GM12878 (cell line): Measurements from ENCODE around the gene INAFM1. TPM values are rescaled to one million over a fixed set of nuclear protein-coding genes. Genes with fewer than 3 reads are reported as not detected.

Experiments
- ASH2L ChIP-seq: fragments of 300-600, 200-600 bp; sonication (generic); IDR thresholded peaks from 2 replicates; pipeline ENCODE4 v1.6.1; 2017; ENCODE audit warnings: low read depth, mild to moderate bottlenecking, borderline replicate concordance
- ATF7 ChIP-seq: fragments of 450-650 bp; IDR thresholded peaks from 2 replicates; pipeline ENCODE4 v1.6.1; 2016; ENCODE audit warnings: low read depth, mild to moderate bottlenecking
- CHD2 ChIP-seq: IDR thresholded peaks from 2 replicates; pipeline ENCODE4 v1.6.1; 2011; ENCODE audit warnings: low read depth, low read length, improper control_type of control experiment, borderline replicate concordance
- NR2C2 ChIP-seq: IDR thresholded peaks from 2 replicates; pipeline ENCODE4 v1.6.1; 2011; ENCODE audit warnings: borderline replicate concordance, low read depth; ENCODE audit not compliant: control insufficient read depth, insufficient read length
- NRF1 ChIP-seq: conservative IDR thresholded peaks from 2 replicates; pipeline ENCODE4 v1.6.1; 2011; ENCODE audit warnings: mild to moderate bottlenecking, low read depth, low read length, improper control_type of control experiment
- PML ChIP-seq: IDR thresholded peaks from 2 replicates; pipeline ENCODE4 v1.6.1; 2012; ENCODE audit warnings: low read length, inconsistent platforms
- POLR2A ChIP-seq: IDR thresholded peaks from 2 replicates; pipeline ENCODE4 v1.6.1; 2011; ENCODE audit warnings: low read depth, mild to moderate bottlenecking, low read length
- RELA ChIP-seq: fragments of 450-650 bp; IDR thresholded peaks from 2 replicates; pipeline ENCODE4 v1.8.0; 2014; ENCODE audit warnings: borderline replicate concordance; ENCODE audit not compliant: partially characterized antibody
- RUNX3 ChIP-seq: IDR thresholded peaks from 2 replicates; pipeline ENCODE4 v1.6.1; 2012; ENCODE audit warnings: low read length, inconsistent platforms
- SUZ12 ChIP-seq: fragments of 200-600 bp; sonication (generic); IDR thresholded peaks from one replicate; pipeline ENCODE4 v1.6.1; 2018; ENCODE audit warnings: antibody characterized with exemption, mild to moderate bottlenecking; ENCODE audit not compliant: unreplicated experiment
- TARDBP ChIP-seq: IDR thresholded peaks from 2 replicates; pipeline ENCODE4 v1.6.1; 2016; ENCODE audit warnings: borderline replicate concordance
- polyA plus RNA-seq, 11 experiments: library from polyadenylated mRNA; depleted of rRNA in 4 of 11; unstranded in 6 of 11; stranded (reverse) in 5 of 11; fragments of >200 nt; fragmentation: Nextera tagmentation in 4 of 11; fragmentation: Illumina TruSeq in 1 of 11; extraction: Ambion mirVana in 4 of 11; extraction: Trizol in 1 of 11; gene quantifications; 1 replicate in 1 of 11; 2 replicates in 10 of 11; pipeline versions ENCODE4 v1.2.1 to v1.2.3, GENCODE V29; 2011 to 2016; ENCODE audit warnings: inconsistent platforms in 2 of 11, missing spikeins in 2 of 11, low read depth in 1 of 11
- total RNA-seq, 4 experiments: library from RNA; depleted of rRNA in 3 of 4; stranded (reverse); fragments of >200 nt in 3 of 4; fragmentation: Illumina TruSeq in 1 of 4; extraction: Trizol in 1 of 4; gene quantifications; 2 replicates each; pipeline versions ENCODE4 v1.2.1 to v1.2.3, GENCODE V29; 2013 to 2021
- TF ChIP-seq, protein P1 (sequence below): fragments of 450-650 bp; formaldehyde crosslinking; IDR thresholded peaks from 2 replicates; pipeline ENCODE4 v1.5.0; 2022; ENCODE audit warnings: mild to moderate bottlenecking, missing genetic modification characterization
- TF ChIP-seq, protein P2 (sequence below): IDR thresholded peaks from 2 replicates; pipeline ENCODE4 v1.6.1; 2012; ENCODE audit warnings: mild to moderate bottlenecking, low read depth, low read length
- TF ChIP-seq, protein P3 (sequence below): IDR thresholded peaks from 2 replicates; pipeline ENCODE4 v1.6.1; 2011; ENCODE audit warnings: low read depth, mild to moderate bottlenecking, low read length, moderate library complexity, borderline replicate concordance; ENCODE audit errors: extremely low read depth
- TF ChIP-seq, protein P4 (sequence below): fragments of 450-650 bp; IDR thresholded peaks from 2 replicates; pipeline ENCODE4 v1.6.1; 2016; ENCODE audit warnings: mild to moderate bottlenecking
- TF ChIP-seq, protein P5 (sequence below): IDR thresholded peaks from 2 replicates; pipeline ENCODE4 v1.6.1; 2012; ENCODE audit warnings: low read length, inconsistent platforms
- TF ChIP-seq, protein P6 (sequence below): fragments of 450-650 bp; IDR thresholded peaks from 2 replicates; pipeline ENCODE4 v1.6.1; 2014; ENCODE audit warnings: mild to moderate bottlenecking

Gene INAFM1
- total and polyA plus RNA-seq, 10 of the 15 experiments (the other 5 are each of a cell fraction or from before 2014, with no cell fraction given): 0.57 to 6.8 (median 1.1) TPM; not detected in 1

DNA sequence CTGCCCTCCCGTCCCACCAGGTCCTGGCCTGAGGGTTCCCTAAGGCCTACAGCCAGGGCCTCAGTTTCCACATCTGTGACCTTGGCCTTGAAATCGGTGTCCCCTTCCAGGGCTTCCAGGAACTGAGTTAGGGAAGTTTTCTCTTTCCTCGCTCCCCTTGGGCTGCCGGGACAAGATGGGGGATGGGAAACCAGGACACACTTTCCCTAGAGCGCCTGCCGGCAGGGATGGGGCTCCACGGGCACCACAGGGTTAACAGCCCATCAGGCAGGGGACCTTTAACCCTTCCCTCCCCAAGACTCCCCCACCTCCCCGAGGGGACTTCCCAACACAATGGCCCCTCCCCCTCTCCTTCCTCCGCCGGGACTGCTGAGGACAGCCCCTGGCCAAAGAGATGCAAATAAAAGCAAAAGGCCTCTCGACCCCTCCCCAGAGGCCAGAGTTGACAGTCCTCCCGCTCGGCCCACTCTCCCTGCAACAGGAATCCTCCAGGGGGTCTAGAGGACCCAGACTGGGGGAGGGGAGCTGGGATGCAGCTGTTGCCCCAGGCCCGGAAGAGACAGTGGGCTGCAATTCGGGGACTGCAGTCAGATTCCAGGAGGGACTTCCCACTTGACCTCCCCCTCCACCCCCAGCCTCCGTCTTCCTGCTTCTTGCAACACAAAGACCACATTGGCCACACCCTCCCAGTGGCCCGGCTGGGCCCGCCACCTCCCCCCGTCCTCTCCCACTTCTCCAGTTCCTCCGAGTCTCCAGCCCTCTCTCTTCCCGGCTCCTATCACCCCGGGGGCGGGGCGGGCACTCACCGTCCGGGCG is 47.1 kb upstream of the INAFM1 start (continued):
- TF ChIP-seq, protein P1, sequence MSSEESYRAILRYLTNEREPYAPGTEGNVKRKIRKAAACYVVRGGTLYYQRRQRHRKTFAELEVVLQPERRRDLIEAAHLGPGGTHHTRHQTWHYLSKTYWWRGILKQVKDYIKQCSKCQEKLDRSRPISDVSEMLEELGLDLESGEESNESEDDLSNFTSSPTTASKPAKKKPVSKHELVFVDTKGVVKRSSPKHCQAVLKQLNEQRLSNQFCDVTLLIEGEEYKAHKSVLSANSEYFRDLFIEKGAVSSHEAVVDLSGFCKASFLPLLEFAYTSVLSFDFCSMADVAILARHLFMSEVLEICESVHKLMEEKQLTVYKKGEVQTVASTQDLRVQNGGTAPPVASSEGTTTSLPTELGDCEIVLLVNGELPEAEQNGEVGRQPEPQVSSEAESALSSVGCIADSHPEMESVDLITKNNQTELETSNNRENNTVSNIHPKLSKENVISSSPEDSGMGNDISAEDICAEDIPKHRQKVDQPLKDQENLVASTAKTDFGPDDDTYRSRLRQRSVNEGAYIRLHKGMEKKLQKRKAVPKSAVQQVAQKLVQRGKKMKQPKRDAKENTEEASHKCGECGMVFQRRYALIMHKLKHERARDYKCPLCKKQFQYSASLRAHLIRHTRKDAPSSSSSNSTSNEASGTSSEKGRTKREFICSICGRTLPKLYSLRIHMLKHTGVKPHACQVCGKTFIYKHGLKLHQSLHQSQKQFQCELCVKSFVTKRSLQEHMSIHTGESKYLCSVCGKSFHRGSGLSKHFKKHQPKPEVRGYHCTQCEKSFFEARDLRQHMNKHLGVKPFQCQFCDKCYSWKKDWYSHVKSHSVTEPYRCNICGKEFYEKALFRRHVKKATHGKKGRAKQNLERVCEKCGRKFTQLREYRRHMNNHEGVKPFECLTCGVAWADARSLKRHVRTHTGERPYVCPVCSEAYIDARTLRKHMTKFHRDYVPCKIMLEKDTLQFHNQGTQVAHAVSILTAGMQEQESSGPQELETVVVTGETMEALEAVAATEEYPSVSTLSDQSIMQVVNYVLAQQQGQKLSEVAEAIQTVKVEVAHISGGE: no peak
- TF ChIP-seq TARDBP (peak; percentile 43; the same call in 1 of the 2 replicates), SUZ12 (no peak), RUNX3 (peak; percentile 47; the same call in 1 of the 2 replicates), NR2C2 (no peak), ATF7 (peak; percentile 64; the same call in 1 of the 2 replicates), ASH2L (no peak), POLR2A (peak; percentile 57), NRF1 (no peak), CHD2 (0 out of 2 replicates have a peak, but pooled peaks have one; percentile 64), PML (peak; percentile 76; the same call in 1 of the 2 replicates), RELA (peak; percentile 69)
- TF ChIP-seq, protein P2, sequence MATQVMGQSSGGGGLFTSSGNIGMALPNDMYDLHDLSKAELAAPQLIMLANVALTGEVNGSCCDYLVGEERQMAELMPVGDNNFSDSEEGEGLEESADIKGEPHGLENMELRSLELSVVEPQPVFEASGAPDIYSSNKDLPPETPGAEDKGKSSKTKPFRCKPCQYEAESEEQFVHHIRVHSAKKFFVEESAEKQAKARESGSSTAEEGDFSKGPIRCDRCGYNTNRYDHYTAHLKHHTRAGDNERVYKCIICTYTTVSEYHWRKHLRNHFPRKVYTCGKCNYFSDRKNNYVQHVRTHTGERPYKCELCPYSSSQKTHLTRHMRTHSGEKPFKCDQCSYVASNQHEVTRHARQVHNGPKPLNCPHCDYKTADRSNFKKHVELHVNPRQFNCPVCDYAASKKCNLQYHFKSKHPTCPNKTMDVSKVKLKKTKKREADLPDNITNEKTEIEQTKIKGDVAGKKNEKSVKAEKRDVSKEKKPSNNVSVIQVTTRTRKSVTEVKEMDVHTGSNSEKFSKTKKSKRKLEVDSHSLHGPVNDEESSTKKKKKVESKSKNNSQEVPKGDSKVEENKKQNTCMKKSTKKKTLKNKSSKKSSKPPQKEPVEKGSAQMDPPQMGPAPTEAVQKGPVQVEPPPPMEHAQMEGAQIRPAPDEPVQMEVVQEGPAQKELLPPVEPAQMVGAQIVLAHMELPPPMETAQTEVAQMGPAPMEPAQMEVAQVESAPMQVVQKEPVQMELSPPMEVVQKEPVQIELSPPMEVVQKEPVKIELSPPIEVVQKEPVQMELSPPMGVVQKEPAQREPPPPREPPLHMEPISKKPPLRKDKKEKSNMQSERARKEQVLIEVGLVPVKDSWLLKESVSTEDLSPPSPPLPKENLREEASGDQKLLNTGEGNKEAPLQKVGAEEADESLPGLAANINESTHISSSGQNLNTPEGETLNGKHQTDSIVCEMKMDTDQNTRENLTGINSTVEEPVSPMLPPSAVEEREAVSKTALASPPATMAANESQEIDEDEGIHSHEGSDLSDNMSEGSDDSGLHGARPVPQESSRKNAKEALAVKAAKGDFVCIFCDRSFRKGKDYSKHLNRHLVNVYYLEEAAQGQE: no peak
- TF ChIP-seq, protein P3, sequence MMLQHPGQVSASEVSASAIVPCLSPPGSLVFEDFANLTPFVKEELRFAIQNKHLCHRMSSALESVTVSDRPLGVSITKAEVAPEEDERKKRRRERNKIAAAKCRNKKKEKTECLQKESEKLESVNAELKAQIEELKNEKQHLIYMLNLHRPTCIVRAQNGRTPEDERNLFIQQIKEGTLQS: no peak
- TF ChIP-seq, protein P4, sequence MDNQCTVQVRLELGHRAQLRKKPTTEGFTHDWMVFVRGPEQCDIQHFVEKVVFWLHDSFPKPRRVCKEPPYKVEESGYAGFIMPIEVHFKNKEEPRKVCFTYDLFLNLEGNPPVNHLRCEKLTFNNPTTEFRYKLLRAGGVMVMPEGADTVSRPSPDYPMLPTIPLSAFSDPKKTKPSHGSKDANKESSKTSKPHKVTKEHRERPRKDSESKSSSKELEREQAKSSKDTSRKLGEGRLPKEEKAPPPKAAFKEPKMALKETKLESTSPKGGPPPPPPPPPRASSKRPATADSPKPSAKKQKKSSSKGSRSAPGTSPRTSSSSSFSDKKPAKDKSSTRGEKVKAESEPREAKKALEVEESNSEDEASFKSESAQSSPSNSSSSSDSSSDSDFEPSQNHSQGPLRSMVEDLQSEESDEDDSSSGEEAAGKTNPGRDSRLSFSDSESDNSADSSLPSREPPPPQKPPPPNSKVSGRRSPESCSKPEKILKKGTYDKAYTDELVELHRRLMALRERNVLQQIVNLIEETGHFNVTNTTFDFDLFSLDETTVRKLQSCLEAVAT: peak; percentile 60; the same call in 1 of the 2 replicates
- TF ChIP-seq, protein P5, sequence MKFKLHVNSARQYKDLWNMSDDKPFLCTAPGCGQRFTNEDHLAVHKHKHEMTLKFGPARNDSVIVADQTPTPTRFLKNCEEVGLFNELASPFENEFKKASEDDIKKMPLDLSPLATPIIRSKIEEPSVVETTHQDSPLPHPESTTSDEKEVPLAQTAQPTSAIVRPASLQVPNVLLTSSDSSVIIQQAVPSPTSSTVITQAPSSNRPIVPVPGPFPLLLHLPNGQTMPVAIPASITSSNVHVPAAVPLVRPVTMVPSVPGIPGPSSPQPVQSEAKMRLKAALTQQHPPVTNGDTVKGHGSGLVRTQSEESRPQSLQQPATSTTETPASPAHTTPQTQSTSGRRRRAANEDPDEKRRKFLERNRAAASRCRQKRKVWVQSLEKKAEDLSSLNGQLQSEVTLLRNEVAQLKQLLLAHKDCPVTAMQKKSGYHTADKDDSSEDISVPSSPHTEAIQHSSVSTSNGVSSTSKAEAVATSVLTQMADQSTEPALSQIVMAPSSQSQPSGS: no peak
- TF ChIP-seq, protein P6, sequence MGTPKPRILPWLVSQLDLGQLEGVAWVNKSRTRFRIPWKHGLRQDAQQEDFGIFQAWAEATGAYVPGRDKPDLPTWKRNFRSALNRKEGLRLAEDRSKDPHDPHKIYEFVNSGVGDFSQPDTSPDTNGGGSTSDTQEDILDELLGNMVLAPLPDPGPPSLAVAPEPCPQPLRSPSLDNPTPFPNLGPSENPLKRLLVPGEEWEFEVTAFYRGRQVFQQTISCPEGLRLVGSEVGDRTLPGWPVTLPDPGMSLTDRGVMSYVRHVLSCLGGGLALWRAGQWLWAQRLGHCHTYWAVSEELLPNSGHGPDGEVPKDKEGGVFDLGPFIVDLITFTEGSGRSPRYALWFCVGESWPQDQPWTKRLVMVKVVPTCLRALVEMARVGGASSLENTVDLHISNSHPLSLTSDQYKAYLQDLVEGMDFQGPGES: no peak
